HepG2 (cell line): ENCODE results near the gene ZC3H18. TPM values are rescaled to one million over a fixed set of nuclear protein-coding genes. Genes with fewer than 3 reads are reported as not detected.

Experiments used
- BRD4 ChIP-seq: sonication (generic); formaldehyde crosslinking; IDR thresholded peaks from 2 replicates; pipeline ENCODE4 v1.4.0; 2020; ENCODE audit warnings: missing genetic modification reagents
- CBFB ChIP-seq: sonication (generic); formaldehyde crosslinking; IDR thresholded peaks from 2 replicates; pipeline ENCODE4 v1.4.0; 2020; ENCODE audit warnings: missing genetic modification reagents
- FOXP4 ChIP-seq: sonication (generic); formaldehyde crosslinking; IDR thresholded peaks from 2 replicates; pipeline ENCODE4 v1.4.0; 2020; ENCODE audit warnings: missing genetic modification reagents
- GATAD2A ChIP-seq: IDR thresholded peaks from 2 replicates; pipeline ENCODE4 v1.6.1; 2016
- HMG20B ChIP-seq: conservative IDR thresholded peaks from 2 replicates; pipeline ENCODE4 v1.6.1; 2016; ENCODE audit warnings: missing genetic modification reagents, missing compliant biosample characterization
- HNRNPL ChIP-seq: fragments of 200-400 bp; formaldehyde crosslinking; IDR thresholded peaks from 2 replicates; pipeline ENCODE4 v1.6.1; 2017; ENCODE audit warnings: mild to moderate bottlenecking, low read depth, low read length
- KLF13 ChIP-seq: sonication (generic); formaldehyde crosslinking; IDR thresholded peaks from 2 replicates; pipeline ENCODE4 v1.4.0; 2020; ENCODE audit warnings: mild to moderate bottlenecking, missing genetic modification reagents
- MED13 ChIP-seq: sonication (generic); formaldehyde crosslinking; IDR thresholded peaks from 2 replicates; pipeline ENCODE4 v1.5.0; 2020; ENCODE audit warnings: missing genetic modification reagents
- MEF2D ChIP-seq: sonication (generic); formaldehyde crosslinking; IDR thresholded peaks from 2 replicates; pipeline ENCODE4 v1.5.1; 2020; ENCODE audit warnings: mild to moderate bottlenecking, missing genetic modification reagents
- NFAT5 ChIP-seq: sonication (generic); formaldehyde crosslinking; IDR thresholded peaks from 2 replicates; pipeline ENCODE4 v1.4.0; 2020; ENCODE audit warnings: missing genetic modification reagents
- PCBP1 ChIP-seq: fragments of 200-400 bp; formaldehyde crosslinking; IDR thresholded peaks from 2 replicates; pipeline ENCODE4 v1.6.1; 2017; ENCODE audit warnings: mild to moderate bottlenecking, low read depth, low read length, borderline replicate concordance
- SATB2 ChIP-seq: sonication (generic); formaldehyde crosslinking; IDR thresholded peaks from 2 replicates; pipeline ENCODE4 v1.5.0; 2020; ENCODE audit warnings: missing genetic modification reagents
- STAT5B ChIP-seq: sonication (generic); formaldehyde crosslinking; IDR thresholded peaks from 2 replicates; pipeline ENCODE4 v1.4.0; 2020; ENCODE audit warnings: missing genetic modification reagents
- TBX2 ChIP-seq: sonication (generic); formaldehyde crosslinking; IDR thresholded peaks from 2 replicates; pipeline ENCODE4 v1.5.0; 2020; ENCODE audit warnings: missing genetic modification reagents, mild to moderate bottlenecking, borderline replicate concordance
- ZFY ChIP-seq: sonication (generic); formaldehyde crosslinking; IDR thresholded peaks from 2 replicates; pipeline ENCODE4 v1.4.0; 2020; ENCODE audit warnings: missing genetic modification reagents
- ZKSCAN5 ChIP-seq: sonication (generic); formaldehyde crosslinking; IDR thresholded peaks from 2 replicates; pipeline ENCODE4 v1.5.1; 2020; ENCODE audit warnings: mild to moderate bottlenecking, missing genetic modification reagents
- ZNF296 ChIP-seq: sonication (generic); formaldehyde crosslinking; conservative IDR thresholded peaks from 2 replicates; pipeline ENCODE4 v1.5.0; 2020; ENCODE audit warnings: mild to moderate bottlenecking, missing genetic modification reagents
- ZNF503 ChIP-seq: sonication (generic); formaldehyde crosslinking; IDR thresholded peaks from 2 replicates; pipeline ENCODE4 v1.4.0; 2020; ENCODE audit warnings: missing genetic modification reagents
- ZNF563 ChIP-seq: sonication (generic); formaldehyde crosslinking; IDR thresholded peaks from 2 replicates; pipeline ENCODE4 v1.8.0; 2022; ENCODE audit warnings: mild to moderate bottlenecking, moderate library complexity, missing genetic modification reagents
- ZNF616 ChIP-seq: sonication (generic); formaldehyde crosslinking; IDR thresholded peaks from 2 replicates; pipeline ENCODE4 v1.5.0; 2020; ENCODE audit warnings: low read depth, mild to moderate bottlenecking, missing genetic modification reagents
- ZNF652 ChIP-seq: IDR thresholded peaks from 2 replicates; pipeline ENCODE4 v1.6.1; 2016; ENCODE audit warnings: low read depth, borderline replicate concordance
- ZNF703 ChIP-seq: sonication (generic); formaldehyde crosslinking; IDR thresholded peaks from 2 replicates; pipeline ENCODE4 v1.5.1; 2020; ENCODE audit warnings: missing genetic modification reagents, mild to moderate bottlenecking, moderate library complexity, borderline replicate concordance
- ZNF749 ChIP-seq: sonication (generic); formaldehyde crosslinking; IDR thresholded peaks from 2 replicates; pipeline ENCODE4 v1.8.0; 2022; ENCODE audit warnings: mild to moderate bottlenecking, missing genetic modification reagents, moderate library complexity, borderline replicate concordance
- ZNF790 ChIP-seq: sonication (generic); formaldehyde crosslinking; IDR thresholded peaks from 2 replicates; pipeline ENCODE4 v1.8.0; 2022; ENCODE audit warnings: missing genetic modification reagents, mild to moderate bottlenecking, borderline replicate concordance
- ZSCAN30 ChIP-seq: sonication (generic); formaldehyde crosslinking; IDR thresholded peaks from 2 replicates; pipeline ENCODE4 v1.5.0; 2020; ENCODE audit warnings: mild to moderate bottlenecking, missing genetic modification reagents
- polyA plus RNA-seq, 8 experiments: library from polyadenylated mRNA; depleted of rRNA in 3 of 8; stranded (reverse) in 7 of 8; unstranded in 1 of 8; fragments of >200 nt; fragmentation: Illumina TruSeq in 4 of 8; extraction: Trizol in 4 of 8; gene quantifications; 2 replicates each; pipeline versions ENCODE4 v1.2.1 to v1.2.3, GENCODE V29; 2011 to 2016; ENCODE audit warnings: low read depth in 4 of 8, missing spikeins in 1 of 8, mixed read lengths in 1 of 8; ENCODE audit not compliant: insufficient read depth in 1 of 8
- total RNA-seq, 5 experiments: library from RNA; depleted of rRNA; stranded (reverse); fragments of >200 nt; fragmentation: Illumina TruSeq; extraction: Trizol; gene quantifications; 2 replicates each; pipeline ENCODE4 v1.2.3, GENCODE V29; 2016; ENCODE audit warnings: low read depth in 1 of 5

ZC3H18 gene
- total and polyA plus RNA-seq, 2 of the 13 experiments (the other 11 are each of a cell fraction or from before 2014, with no cell fraction given): 11.2 to 27.4 TPM

- TF ChIP-seq HNRNPL: no peak
- 0 out of 2 replicates have a peak, but pooled peaks have one; percentile 7 for TF ChIP-seq ZNF790
- TF ChIP-seq KLF13 (CRISPR knock-in tag): no peak
- TF ChIP-seq HMG20B (CRISPR knock-in tag): no peak
- TF ChIP-seq PCBP1: no peak
- TF ChIP-seq ZFY: peak; percentile 20; the same call in 1 of the 2 replicates
- TF ChIP-seq ZNF616 (CRISPR knock-in tag): no peak
- no peak for TF ChIP-seq BRD4 (CRISPR knock-in tag)
- no peak for TF ChIP-seq ZSCAN30 (CRISPR knock-in tag)
- no peak for TF ChIP-seq MEF2D (CRISPR knock-in tag)
- TF ChIP-seq ZKSCAN5 (CRISPR knock-in tag): no peak
- TF ChIP-seq GATAD2A: peak; percentile 40; the same call in 1 of the 2 replicates
- no peak for TF ChIP-seq SATB2 (CRISPR knock-in tag)
- TF ChIP-seq ZNF563 (CRISPR knock-in tag): peak; percentile 33; the same call in 1 of the 2 replicates
- TF ChIP-seq NFAT5 (CRISPR knock-in tag): no peak
- no peak for TF ChIP-seq MED13 (CRISPR knock-in tag)
- TF ChIP-seq ZNF652 (CRISPR knock-in tag): no peak
- no peak for TF ChIP-seq ZNF503
- TF ChIP-seq STAT5B (CRISPR knock-in tag): no peak
- TF ChIP-seq CBFB: no peak
- peak; percentile 54; the same call in 1 of the 2 replicates for TF ChIP-seq TBX2 (CRISPR knock-in tag)
- TF ChIP-seq ZNF703 (CRISPR knock-in tag): no peak
- no peak for TF ChIP-seq FOXP4
- TF ChIP-seq ZNF749 (CRISPR knock-in tag): no peak
- TF ChIP-seq ZNF296: no peak
Measured at GRCh38 chr16:88550246-88550661, 19.9 kb upstream of the ZC3H18 start (continued).
